HCT116 (cell line): ENCODE results near the gene SLC66A2. TPM values are rescaled to one million over a fixed set of nuclear protein-coding genes. Genes with fewer than 3 reads are reported as not detected.

Experiments
- ATAC-seq: fragments of 200-7000 bp; cut with Tn5 transposase; 2 replicates; pipeline ENCODE4 v1.9.1; 2020; ENCODE audit warnings: mild to moderate bottlenecking, moderate library complexity
- BruUV-seq: library from RNA; stranded (reverse); fragments of 400-500 nt; replicated peaks from 2 replicates; lab custom pipeline; 2021; lab: Mats Ljungman, UMichigan
- CTCF ChIA-PET: fragments of 300-600 bp; sonication (Branson Sonifier 250); formaldehyde crosslinking; loops from one replicate; lab custom pipeline; 2021; ENCODE audit warnings: antibody characterized with exemption; lab: Charles Lee
- POLR2A ChIA-PET: fragments of 300-600, 350-600 bp; sonication (Branson Sonifier 250); formaldehyde crosslinking; loops from one replicate; lab custom pipeline; 2021; ENCODE audit warnings: antibody characterized with exemption; lab: Charles Lee
- RAD21 ChIA-PET, 2 experiments: fragments of 300-600 bp; sonication (Branson Sonifier 250); formaldehyde crosslinking; loops; one replicate each; lab custom pipeline; 2023; ENCODE audit warnings: low total read pairs in 2 of 2; ENCODE audit not compliant: uncharacterized antibody in 2 of 2, unreplicated experiment in 2 of 2, low non-redundant PET in 1 of 2; lab: Charles Lee
- DNase-seq: peaks from one replicate; pipeline ENCODE4 v3.0.0-alpha.2; 2010; ENCODE audit warnings: low read depth, low spot score
- H2AFZ ChIP-seq: fragments of 200-600 bp; shearing (Covaris generic), sonication (generic); 2 replicates; pipeline ENCODE4 v1.6.1; 2017; ENCODE audit warnings: low read depth, mixed run types, mixed read lengths, antibody characterized with exemption, low read length; ENCODE audit not compliant: poor library complexity, severe bottlenecking
- H3K27ac ChIP-seq: 2 replicates; pipeline ENCODE4 v1.5.1; 2012; ENCODE audit warnings: low read depth, low read length
- H3K27me3 ChIP-seq: fragments of 200-600 bp; sonication (generic); 2 replicates; pipeline ENCODE4 v1.6.1; 2016; ENCODE audit warnings: mixed run types, low read length, mixed read lengths; ENCODE audit not compliant: insufficient read depth
- H3K36me3 ChIP-seq, 2 experiments: fragments of 200-500 bp in 1 of 2; fragments of 200-600 bp in 1 of 2; sonication (Bioruptor generic) in 1 of 2; sonication (generic) in 1 of 2; 2 replicates each; pipeline versions ENCODE4 v1.5.1 to v1.6.1; 2014 to 2016; ENCODE audit warnings: low read length in 2 of 2, inconsistent platforms in 1 of 2, mixed read lengths in 1 of 2, mixed run types in 1 of 2; ENCODE audit not compliant: insufficient read depth in 2 of 2, control insufficient read depth in 1 of 2
- H3K4me1 ChIP-seq, 2 experiments: fragments of 200-600 bp in 1 of 2; sonication (generic) in 1 of 2; 2 replicates each; pipeline versions ENCODE4 v1.5.1 to v1.6.1; 2012 to 2017; ENCODE audit warnings: low read length in 2 of 2, inconsistent platforms in 1 of 2, mild to moderate bottlenecking in 1 of 2, mixed read lengths in 1 of 2, mixed run types in 1 of 2, moderate library complexity in 1 of 2; ENCODE audit not compliant: insufficient read depth in 2 of 2, control insufficient read depth in 1 of 2
- H3K4me2 ChIP-seq: fragments of 200-600 bp; sonication (generic); 2 replicates; pipeline ENCODE4 v1.6.1; 2017; ENCODE audit warnings: mixed run types, low read length, mixed read lengths
- H3K4me3 ChIP-seq, 2 experiments: fragments of 200-600 bp in 1 of 2; sonication (generic) in 1 of 2; replicated peaks in 1 of 2; 2 replicates each; pipeline ENCODE4 v1.5.1; 2011 to 2016; ENCODE audit warnings: low read length in 2 of 2, control low read depth in 1 of 2, low read depth in 1 of 2, mild to moderate bottlenecking in 1 of 2, mixed read lengths in 1 of 2, mixed run types in 1 of 2
- H3K79me2 ChIP-seq: fragments of 200-600 bp; sonication (generic); 2 replicates; pipeline ENCODE4 v1.6.1; 2017; ENCODE audit warnings: mild to moderate bottlenecking, mixed run types, low read length, moderate library complexity, mixed read lengths; ENCODE audit not compliant: insufficient read depth
- H3K9ac ChIP-seq: fragments of 200-600 bp; sonication (generic); 2 replicates; pipeline ENCODE4 v1.6.1; 2016; ENCODE audit warnings: low read length, mixed read lengths
- H3K9me2 ChIP-seq: fragments of 200-600 bp; sonication (generic), shearing (Covaris generic); 2 replicates; pipeline ENCODE4 v1.6.1; 2017; ENCODE audit warnings: mixed run types, mild to moderate bottlenecking, moderate library complexity; ENCODE audit not compliant: insufficient read depth
- H3K9me3 ChIP-seq, 2 experiments: fragments of 200-500 bp in 1 of 2; fragments of 200-600 bp in 1 of 2; sonication (Bioruptor generic) in 1 of 2; sonication (generic) in 1 of 2; 2 replicates each; pipeline ENCODE4 v1.6.1; 2014 to 2017; ENCODE audit warnings: low read length in 2 of 2, mixed read lengths in 2 of 2, inconsistent platforms in 1 of 2, low read depth in 1 of 2, mild to moderate bottlenecking in 1 of 2, mixed run types in 1 of 2, moderate library complexity in 1 of 2; ENCODE audit not compliant: control insufficient read depth in 1 of 2, insufficient read depth in 1 of 2
- H4K20me1 ChIP-seq: fragments of 200-600 bp; sonication (generic), shearing (Covaris generic); 2 replicates; pipeline ENCODE4 v1.6.1; 2017; ENCODE audit warnings: mixed run types, mild to moderate bottlenecking, moderate library complexity; ENCODE audit not compliant: insufficient read depth
- CBX3 ChIP-seq: IDR thresholded peaks from 2 replicates; pipeline ENCODE4 v1.6.1; 2012; ENCODE audit warnings: low read depth
- EGR1 ChIP-seq: IDR thresholded peaks from 2 replicates; pipeline ENCODE4 v1.6.1; 2012; ENCODE audit warnings: low read depth
- ELF1 ChIP-seq: IDR thresholded peaks from 2 replicates; pipeline ENCODE4 v1.6.1; 2012; ENCODE audit warnings: low read depth, borderline replicate concordance
- EZH2 ChIP-seq: fragments of 200-600 bp; sonication (generic); IDR thresholded peaks from 2 replicates; pipeline ENCODE4 v1.6.1; 2017; ENCODE audit warnings: antibody characterized with exemption, mixed run types
- EZH2phosphoT487 ChIP-seq: fragments of 200-600 bp; IDR thresholded peaks from 2 replicates; pipeline ENCODE4 v1.6.1; 2018; ENCODE audit warnings: antibody characterized with exemption, borderline replicate concordance
- FOSL1 ChIP-seq: IDR thresholded peaks from 2 replicates; pipeline ENCODE4 v1.6.1; 2012; ENCODE audit warnings: low read depth
- POLR2AphosphoS5 ChIP-seq: IDR thresholded peaks from 2 replicates; pipeline ENCODE4 v1.6.1; 2011; ENCODE audit warnings: mild to moderate bottlenecking, low read depth, low read length, moderate library complexity
- SIN3A ChIP-seq: IDR thresholded peaks from 2 replicates; pipeline ENCODE4 v1.6.1; 2012; ENCODE audit warnings: low read depth
- SP1 ChIP-seq: IDR thresholded peaks from 2 replicates; pipeline ENCODE4 v1.6.1; 2012; ENCODE audit warnings: low read depth
- SRF ChIP-seq: IDR thresholded peaks from 2 replicates; pipeline ENCODE4 v1.6.1; 2012; ENCODE audit warnings: low read depth
- ZNF274 ChIP-seq: fragments of 200-500 bp; sonication (Bioruptor generic); IDR thresholded peaks from 2 replicates; pipeline ENCODE4 v1.6.1; 2014; ENCODE audit warnings: mild to moderate bottlenecking, low read depth, low read length, inconsistent platforms
- intact Hi-C: fragments of 100-400 bp; cut with micrococcal nuclease; formaldehyde crosslinking; loops from 2 replicates; pipeline ENCODE4 v1.10.0; 2022
- total RNA-seq: library from RNA; stranded (reverse); gene quantifications from one replicate; pipeline ENCODE4 v1.2.1, GENCODE V29; 2021; ENCODE audit not compliant: unreplicated experiment
- TF ChIP-seq, protein P1 (sequence below): IDR thresholded peaks from 2 replicates; pipeline ENCODE4 v1.6.1; 2012
- TF ChIP-seq, protein P2 (sequence below): IDR thresholded peaks from 2 replicates; pipeline ENCODE4 v1.6.1; 2012
- TF ChIP-seq, protein P3 (sequence below): IDR thresholded peaks from 2 replicates; pipeline ENCODE4 v1.6.1; 2012; ENCODE audit warnings: low read depth
- TF ChIP-seq, protein P4 (sequence below), 3 experiments: fragments of 200-600 bp in 1 of 3; sonication (generic) in 1 of 3; IDR thresholded peaks in 2 of 3; conservative IDR thresholded peaks in 1 of 3; 2 replicates each; pipeline ENCODE4 v1.5.1; 2012 to 2017; ENCODE audit warnings: low read depth in 2 of 3, low read length in 2 of 3, antibody characterized with exemption in 1 of 3, borderline replicate concordance in 1 of 3, control low read depth in 1 of 3, mild to moderate bottlenecking in 1 of 3, mixed read lengths in 1 of 3, mixed run types in 1 of 3, moderate library complexity in 1 of 3; ENCODE audit not compliant: insufficient read depth in 1 of 3

The SLC66A2 gene
- total RNA-seq, 1 experiment from 2014 or later, result 44.9 TPM

DNA sequence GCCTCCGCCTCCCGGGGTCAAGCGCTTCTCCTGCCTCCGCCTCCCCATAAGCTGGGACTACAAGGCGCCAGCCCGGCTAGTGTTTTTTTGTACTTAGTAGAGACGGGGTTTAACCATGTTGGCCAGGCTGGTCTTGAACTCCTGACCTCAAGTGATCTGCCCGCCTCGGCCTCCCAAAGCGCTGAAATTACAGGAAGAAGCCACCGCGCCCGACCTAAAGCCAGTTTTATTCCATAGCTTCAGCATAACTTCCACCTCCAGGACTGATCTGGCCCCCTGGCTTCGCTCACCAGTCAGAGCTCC is 37.7 kb upstream of the SLC66A2 start:
- no peak overlapping the region for H2AFZ ChIP-seq
- intact Hi-C loops, result loop anchor here (1.0 to 10.0 kb wide), 2 partner anchors 44 to 126 kb away; no protein-coding TSS in a partner anchor
- POLR2A ChIA-PET, result interaction anchor here (1.1 to 3.4 kb wide), 3 partner anchors 22 to 45 kb away, joined by 3 to 16 read pairs (median 5); partner anchors contain the start of genes HSBP1L1 and RBFA

DNA sequence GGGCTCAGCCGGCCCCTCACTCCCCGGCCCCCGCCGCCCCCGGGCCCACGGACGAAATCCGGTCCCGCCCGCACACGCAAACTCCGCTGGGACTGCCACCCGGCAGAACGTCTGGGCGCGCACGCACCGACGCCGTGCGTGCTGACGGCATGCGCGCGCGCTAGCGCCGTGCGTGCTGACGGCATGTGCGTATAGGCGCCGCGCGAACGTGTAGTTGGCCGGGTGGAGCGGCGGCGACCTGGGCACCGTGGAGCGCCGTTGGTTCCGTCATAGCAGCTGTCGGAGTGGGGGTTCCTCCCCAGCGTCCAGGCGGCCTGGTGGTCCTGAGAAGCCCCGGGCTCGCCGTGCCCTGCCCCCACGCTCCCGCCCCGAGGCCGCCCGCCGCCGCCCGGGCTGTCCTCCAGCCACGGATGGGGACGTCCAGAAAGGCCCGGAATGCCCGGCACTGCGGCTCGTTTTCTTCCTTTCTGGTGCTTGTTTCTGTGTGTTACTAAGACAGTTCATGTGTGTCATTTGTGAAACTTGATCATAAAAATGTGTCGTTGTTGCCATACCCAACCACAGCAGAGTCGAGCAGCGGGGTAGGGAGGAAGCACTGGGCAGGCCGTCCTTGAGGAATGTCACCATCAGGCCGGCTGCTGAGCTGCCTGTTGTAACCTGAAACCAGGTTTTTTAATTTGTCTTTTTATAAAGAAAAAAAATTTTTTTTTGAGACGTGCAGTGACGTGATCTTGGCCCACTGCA is 37.2 kb upstream of the SLC66A2 start, which contains the start of gene TXNL4A:
TXNL4A (minus strand) TSS at position 113 of the 744 bp plus-strand sequence. CDS start 171 bp downstream, outside the sequence.
- peaks cover 12 to 22% of the 10 kb centered on the region in 2 experiments; a peak in 3 of 4 replicates for H3K36me3 ChIP-seq
- no peak for DNase-seq
- RAD21 ChIA-PET, result interaction anchor here in 1 of 2 experiments (1.2 kb wide), 1 partner anchor 47 kb away, joined by 3 read pairs; no protein-coding TSS in a partner anchor
- H3K4me3 ChIP-seq, result peak within 1 kb of the TSS; percentile 59 to 83
- no peak within 1 kb of the TSS for H2AFZ ChIP-seq
- peaks cover 47% of the 10 kb centered on the region for H3K79me2 ChIP-seq
- H3K27ac ChIP-seq, result peak within 1 kb of the TSS; percentile 97
- H3K9me2 ChIP-seq, result no peaks in the 10 kb centered on the region
- peaks cover 8 to 23% of the 10 kb centered on the region in 2 experiments for H3K4me1 ChIP-seq
- CTCF ChIA-PET, result interaction anchor here (1.0 kb wide), 1 partner anchor 22 kb away, joined by 3 read pairs; no protein-coding TSS in a partner anchor
- POLR2A ChIA-PET, result interaction anchor here (1.1 to 3.4 kb wide), 3 partner anchors 21 to 45 kb away, joined by 3 to 16 read pairs (median 5); partner anchors contain the start of genes HSBP1L1 and RBFA
- intact Hi-C loops, result loop anchor here (1.0 to 10.0 kb wide), 2 partner anchors 45 to 126 kb away; no protein-coding TSS in a partner anchor
- peak; percentile 96 for ATAC-seq
- H4K20me1 ChIP-seq, result peaks cover 29% of the 10 kb centered on the region; the same call in 1 of the 2 replicates
- H3K9me3 ChIP-seq, result no peaks in the 10 kb centered on the region
- H3K4me2 ChIP-seq, result peak within 1 kb of the TSS; percentile 78
- BruUV-seq, result TSS peak; percentile 78
- peak within 1 kb of the TSS; percentile 97 for H3K9ac ChIP-seq
- H3K27me3 ChIP-seq, result no peaks in the 10 kb centered on the region
- no peak for TF ChIP-seq FOSL1
- peak; percentile 51 for TF ChIP-seq SP1
- TF ChIP-seq, protein P1, sequence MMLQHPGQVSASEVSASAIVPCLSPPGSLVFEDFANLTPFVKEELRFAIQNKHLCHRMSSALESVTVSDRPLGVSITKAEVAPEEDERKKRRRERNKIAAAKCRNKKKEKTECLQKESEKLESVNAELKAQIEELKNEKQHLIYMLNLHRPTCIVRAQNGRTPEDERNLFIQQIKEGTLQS, result no peak
- TF ChIP-seq, protein P2, sequence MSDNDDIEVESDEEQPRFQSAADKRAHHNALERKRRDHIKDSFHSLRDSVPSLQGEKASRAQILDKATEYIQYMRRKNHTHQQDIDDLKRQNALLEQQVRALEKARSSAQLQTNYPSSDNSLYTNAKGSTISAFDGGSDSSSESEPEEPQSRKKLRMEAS, result peak; percentile 95
- TF ChIP-seq, protein P3, sequence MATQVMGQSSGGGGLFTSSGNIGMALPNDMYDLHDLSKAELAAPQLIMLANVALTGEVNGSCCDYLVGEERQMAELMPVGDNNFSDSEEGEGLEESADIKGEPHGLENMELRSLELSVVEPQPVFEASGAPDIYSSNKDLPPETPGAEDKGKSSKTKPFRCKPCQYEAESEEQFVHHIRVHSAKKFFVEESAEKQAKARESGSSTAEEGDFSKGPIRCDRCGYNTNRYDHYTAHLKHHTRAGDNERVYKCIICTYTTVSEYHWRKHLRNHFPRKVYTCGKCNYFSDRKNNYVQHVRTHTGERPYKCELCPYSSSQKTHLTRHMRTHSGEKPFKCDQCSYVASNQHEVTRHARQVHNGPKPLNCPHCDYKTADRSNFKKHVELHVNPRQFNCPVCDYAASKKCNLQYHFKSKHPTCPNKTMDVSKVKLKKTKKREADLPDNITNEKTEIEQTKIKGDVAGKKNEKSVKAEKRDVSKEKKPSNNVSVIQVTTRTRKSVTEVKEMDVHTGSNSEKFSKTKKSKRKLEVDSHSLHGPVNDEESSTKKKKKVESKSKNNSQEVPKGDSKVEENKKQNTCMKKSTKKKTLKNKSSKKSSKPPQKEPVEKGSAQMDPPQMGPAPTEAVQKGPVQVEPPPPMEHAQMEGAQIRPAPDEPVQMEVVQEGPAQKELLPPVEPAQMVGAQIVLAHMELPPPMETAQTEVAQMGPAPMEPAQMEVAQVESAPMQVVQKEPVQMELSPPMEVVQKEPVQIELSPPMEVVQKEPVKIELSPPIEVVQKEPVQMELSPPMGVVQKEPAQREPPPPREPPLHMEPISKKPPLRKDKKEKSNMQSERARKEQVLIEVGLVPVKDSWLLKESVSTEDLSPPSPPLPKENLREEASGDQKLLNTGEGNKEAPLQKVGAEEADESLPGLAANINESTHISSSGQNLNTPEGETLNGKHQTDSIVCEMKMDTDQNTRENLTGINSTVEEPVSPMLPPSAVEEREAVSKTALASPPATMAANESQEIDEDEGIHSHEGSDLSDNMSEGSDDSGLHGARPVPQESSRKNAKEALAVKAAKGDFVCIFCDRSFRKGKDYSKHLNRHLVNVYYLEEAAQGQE, result no peak
- TF ChIP-seq EZH2phosphoT487, result no peak
- TF ChIP-seq CBX3, result no peak
- TF ChIP-seq, protein P4, sequence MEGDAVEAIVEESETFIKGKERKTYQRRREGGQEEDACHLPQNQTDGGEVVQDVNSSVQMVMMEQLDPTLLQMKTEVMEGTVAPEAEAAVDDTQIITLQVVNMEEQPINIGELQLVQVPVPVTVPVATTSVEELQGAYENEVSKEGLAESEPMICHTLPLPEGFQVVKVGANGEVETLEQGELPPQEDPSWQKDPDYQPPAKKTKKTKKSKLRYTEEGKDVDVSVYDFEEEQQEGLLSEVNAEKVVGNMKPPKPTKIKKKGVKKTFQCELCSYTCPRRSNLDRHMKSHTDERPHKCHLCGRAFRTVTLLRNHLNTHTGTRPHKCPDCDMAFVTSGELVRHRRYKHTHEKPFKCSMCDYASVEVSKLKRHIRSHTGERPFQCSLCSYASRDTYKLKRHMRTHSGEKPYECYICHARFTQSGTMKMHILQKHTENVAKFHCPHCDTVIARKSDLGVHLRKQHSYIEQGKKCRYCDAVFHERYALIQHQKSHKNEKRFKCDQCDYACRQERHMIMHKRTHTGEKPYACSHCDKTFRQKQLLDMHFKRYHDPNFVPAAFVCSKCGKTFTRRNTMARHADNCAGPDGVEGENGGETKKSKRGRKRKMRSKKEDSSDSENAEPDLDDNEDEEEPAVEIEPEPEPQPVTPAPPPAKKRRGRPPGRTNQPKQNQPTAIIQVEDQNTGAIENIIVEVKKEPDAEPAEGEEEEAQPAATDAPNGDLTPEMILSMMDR (IDR thresholded peaks at IDR 0.05 in 2 of 3, conservative IDR thresholded peaks at IDR 0.05 in 1 of 3; ENCODE audit: borderline replicate concordance in 1 of 3, insufficient read depth in 1 of 3, low read depth in 2 of 3, low read length in 2 of 3), result no peak

More for the DNA sequence above, 37.7 kb upstream of the SLC66A2 start:
- CTCF ChIA-PET, result interaction anchor here (1.0 kb wide), 1 partner anchor 21 kb away, joined by 3 read pairs; no protein-coding TSS in a partner anchor
- Histone ChIP-seq H3K27me3 (no peaks in the 10 kb centered on the region), H3K9me2 (no peaks in the 10 kb centered on the region), H3K9me3 (no peaks in the 10 kb centered on the region), H3K36me3 (peaks cover 12 to 22% of the 10 kb centered on the region in 2 experiments; a peak in 3 of 4 replicates), H3K4me1 (peaks cover 8 to 23% of the 10 kb centered on the region in 2 experiments), H3K9ac (peak overlapping the region; percentile 97), H3K4me3 (peak overlapping the region; percentile 59 to 83), H3K27ac (peak overlapping the region; percentile 97), H3K79me2 (peaks cover 42% of the 10 kb centered on the region), H4K20me1 (peaks cover 25% of the 10 kb centered on the region; the same call in 1 of the 2 replicates), H3K4me2 (peak overlapping the region; percentile 78)
- no TSS peak for BruUV-seq
- RAD21 ChIA-PET, result interaction anchor here in 1 of 2 experiments (1.2 kb wide), 1 partner anchor 46 kb away, joined by 3 read pairs; no protein-coding TSS in a partner anchor
- TF ChIP-seq EZH2 (no peak), SRF (no peak), EGR1 (no peak), ELF1 (no peak), ZNF274 (no peak), SIN3A (no peak), POLR2AphosphoS5 (no peak)
- DNase-seq (no peak), ATAC-seq (peak; percentile 48)
